PC-9 (cell line): ENCODE data around the gene NEURL1B.

Experiments used
- EZH2 ChIP-seq: fragments of 200-600 bp; sonication (generic); IDR thresholded peaks from 2 replicates; pipeline ENCODE4 v1.8.0; 2017; ENCODE audit warnings: antibody characterized with exemption, low read depth
- TF ChIP-seq, protein P1 (sequence below): fragments of 200-600 bp; sonication (generic); conservative IDR thresholded peaks from 2 replicates; pipeline ENCODE4 v1.6.1; 2017; ENCODE audit warnings: mixed run types, antibody characterized with exemption, mild to moderate bottlenecking, moderate library complexity

GRCh38 chr5:172730222-172730621 is 89.2 kb downstream of the NEURL1B start:
- TF ChIP-seq, protein P1, sequence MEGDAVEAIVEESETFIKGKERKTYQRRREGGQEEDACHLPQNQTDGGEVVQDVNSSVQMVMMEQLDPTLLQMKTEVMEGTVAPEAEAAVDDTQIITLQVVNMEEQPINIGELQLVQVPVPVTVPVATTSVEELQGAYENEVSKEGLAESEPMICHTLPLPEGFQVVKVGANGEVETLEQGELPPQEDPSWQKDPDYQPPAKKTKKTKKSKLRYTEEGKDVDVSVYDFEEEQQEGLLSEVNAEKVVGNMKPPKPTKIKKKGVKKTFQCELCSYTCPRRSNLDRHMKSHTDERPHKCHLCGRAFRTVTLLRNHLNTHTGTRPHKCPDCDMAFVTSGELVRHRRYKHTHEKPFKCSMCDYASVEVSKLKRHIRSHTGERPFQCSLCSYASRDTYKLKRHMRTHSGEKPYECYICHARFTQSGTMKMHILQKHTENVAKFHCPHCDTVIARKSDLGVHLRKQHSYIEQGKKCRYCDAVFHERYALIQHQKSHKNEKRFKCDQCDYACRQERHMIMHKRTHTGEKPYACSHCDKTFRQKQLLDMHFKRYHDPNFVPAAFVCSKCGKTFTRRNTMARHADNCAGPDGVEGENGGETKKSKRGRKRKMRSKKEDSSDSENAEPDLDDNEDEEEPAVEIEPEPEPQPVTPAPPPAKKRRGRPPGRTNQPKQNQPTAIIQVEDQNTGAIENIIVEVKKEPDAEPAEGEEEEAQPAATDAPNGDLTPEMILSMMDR, result no peak
- no peak for TF ChIP-seq EZH2
